NCI-H2029 (cell line): ENCODE data around the gene RBM7.

ENCODE experiments used
- DNase-seq: peaks from one replicate; lab custom pipeline; 2025; lab: John Stamatoyannopoulos, UW

RBM7 gene

DNA sequence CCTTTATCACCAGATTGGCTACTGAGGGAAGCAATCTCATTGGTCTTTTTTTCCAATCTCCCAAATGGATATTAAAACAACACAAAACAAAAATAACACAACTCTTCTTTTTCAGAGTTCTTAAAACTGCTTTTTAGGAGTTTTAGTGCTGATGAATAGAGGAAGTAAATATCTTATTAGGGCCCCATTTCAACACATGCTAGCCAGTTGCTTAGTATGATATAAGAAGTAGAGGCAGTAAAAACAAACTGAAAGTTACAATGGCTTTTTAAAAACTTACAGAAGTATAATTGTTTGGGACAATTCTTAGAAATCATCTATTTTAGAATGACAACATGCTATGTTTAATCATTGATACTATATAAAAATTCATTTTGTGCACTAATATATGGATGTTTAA, 3.5 kb upstream of the RBM7 start:
- no peak for DNase-seq

DNA sequence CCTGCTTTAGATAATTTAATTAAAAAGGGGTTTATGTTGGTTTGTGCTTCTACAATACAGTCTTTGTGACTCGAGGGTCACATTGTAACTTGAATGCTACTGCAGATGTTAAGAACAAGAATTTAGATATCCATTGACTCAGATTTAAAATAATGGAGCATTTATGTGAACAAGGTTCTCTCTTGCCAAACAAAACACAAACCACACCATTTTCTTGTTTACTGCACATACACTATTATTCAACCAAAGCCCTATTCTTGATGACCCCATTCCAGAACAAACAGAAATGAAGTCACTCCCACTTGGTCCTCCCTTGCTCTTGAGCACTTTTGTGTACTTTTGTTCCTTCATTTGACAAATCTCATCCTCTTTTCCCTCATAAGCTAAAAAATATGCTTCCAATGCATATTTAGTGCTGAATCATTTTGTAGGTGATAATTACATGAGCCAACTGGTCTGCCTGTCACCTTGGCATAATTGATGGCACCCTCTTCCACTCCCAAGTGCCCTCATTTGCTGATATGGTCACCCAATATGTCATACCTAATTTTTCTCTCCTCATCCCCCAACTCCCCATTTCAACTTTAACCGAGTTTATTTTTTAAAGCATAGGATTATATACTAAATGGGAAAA, 3.0 kb upstream of the RBM7 start:
- DNase-seq = no peak

DNA sequence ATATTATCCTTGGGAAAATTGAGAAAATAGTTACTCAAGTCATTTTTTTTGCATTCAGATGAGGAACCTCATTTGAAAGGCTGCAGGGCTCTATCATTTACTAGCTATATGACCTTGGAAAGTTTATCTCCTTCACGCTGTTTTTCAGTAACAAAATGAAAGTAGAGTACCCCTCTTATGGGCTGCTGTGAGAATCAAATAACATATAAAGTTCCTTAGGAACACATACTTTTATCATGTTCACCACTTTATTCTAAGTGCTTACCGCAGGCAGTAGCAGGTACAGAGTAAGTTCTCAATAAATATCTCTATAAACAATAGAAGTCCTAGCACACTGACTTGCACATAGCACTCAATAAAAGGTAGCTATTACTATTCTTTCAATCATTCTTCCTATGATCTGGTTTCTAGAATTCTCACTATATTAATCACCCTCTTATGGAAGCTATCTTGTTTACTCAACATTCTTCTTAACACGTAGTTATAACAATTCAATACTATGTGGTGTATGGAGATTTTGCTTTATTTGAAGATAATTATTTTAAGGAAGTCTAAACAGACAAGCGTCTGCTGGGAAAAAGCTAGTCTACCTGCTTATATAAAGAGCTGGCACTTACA, 2.1 kb upstream of the RBM7 start:
- no peak for DNase-seq

DNA sequence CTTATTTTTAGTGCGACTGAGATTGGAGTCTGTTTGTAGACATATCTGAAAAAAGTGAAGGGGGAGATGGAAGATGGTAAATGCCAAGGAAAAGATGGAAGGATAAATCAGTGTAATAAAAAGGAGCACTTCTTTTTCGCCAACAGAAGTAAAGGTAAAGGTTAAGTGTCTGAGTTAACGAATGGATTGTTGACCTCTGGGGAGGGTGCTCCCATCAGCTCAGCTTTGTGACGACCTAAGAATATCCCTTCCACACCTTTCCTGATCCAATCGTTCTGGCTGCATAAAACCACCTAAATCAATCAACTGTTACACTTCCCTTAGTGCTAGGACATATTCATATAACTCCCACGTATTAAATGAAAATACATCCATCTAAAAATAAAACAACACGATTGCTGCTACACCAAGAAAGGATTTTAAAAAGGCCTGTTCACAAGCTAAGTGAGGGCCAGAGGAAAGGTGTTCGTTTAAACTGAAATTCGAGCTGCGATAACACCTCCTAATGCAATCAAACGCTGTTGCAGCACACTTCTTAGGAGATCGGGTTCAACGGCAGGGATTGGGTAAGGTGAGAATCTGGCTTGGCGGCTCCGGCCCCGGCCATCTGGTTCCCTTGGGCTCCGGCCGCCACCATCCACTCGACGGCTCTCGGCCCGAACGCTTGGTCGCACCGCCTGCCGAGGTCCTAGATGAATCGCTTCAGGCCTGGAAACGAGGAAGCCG, 813 bp upstream of the RBM7 start:
- peak; percentile 72 for DNase-seq

DNA sequence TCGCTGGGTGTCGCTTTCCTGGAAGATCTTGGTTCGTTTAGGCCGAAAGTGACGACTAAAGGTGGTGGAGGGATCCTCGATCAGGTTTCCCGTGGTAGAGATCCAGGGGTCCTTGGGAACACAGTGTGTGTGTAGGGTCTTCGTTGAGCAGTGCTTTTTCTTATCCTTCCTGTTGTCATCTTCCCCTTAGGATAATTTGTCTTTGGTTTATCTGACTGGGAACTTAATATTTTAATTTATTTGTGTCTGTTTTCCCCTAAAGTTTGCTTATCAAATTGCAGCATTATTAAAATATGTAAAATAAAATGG, 403 bp downstream of the RBM7 start:
- no peak for DNase-seq

DNA sequence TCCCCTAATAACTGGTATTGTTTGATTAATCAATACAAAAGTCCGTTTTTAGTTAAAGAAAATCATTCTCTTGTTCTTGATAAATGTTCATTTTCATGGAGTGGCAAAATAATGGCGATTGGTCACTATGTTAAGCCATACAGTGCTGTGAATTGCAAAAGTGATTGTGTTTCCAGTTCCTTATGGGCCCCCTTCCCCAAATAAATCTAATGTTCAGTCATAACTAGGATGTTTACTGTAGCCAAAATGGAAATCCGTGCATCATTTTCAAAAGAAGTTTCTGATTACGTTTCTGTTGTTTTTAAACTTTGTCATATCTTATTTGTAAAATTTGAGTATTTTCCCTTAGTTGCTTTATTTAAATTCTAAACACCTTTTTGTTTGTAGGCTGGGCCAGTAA, 845 bp downstream of the RBM7 start:
- DNase-seq = no peak

DNA sequence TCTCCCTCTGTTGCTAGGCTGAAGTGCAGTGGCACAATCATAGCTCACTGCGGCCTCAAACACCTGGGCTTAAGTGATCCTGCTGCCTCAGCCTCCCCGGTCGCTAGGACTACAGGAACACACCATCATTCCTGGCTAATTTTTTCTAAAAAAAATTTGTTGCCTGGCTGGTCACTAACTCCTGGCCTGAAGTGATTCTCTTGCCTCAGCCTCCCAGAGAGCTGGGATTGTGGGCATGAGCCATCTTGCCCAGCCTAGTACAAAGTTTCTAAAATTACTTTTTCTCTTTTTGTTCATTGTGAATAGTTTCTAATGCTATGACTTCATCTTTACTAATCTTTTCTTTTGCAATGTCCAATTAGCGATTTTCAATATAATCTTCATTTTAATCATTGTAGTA, 12.5 kb downstream of the RBM7 start:
- DNase-seq = no peak

DNA sequence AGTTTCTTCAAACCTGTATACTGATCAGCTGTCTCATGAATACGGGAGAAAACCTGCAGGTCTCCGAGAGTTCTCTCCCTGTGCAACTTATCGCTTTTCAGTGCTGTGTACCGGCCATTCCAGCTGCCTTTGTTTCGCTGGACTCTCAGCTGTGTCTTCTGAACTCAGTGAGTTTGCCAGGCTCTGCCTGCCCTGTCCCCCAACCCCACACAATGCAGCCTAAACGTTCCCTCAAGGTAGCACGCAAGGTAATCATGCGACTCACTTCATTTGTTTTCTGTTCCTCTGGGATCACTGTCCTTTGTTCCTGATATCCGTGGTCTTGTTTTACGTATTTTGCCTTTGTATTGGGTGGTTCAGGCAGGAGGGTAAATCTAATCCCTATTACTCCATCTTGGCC, 13.5 kb downstream of the RBM7 start:
- DNase-seq = no peak

DNA sequence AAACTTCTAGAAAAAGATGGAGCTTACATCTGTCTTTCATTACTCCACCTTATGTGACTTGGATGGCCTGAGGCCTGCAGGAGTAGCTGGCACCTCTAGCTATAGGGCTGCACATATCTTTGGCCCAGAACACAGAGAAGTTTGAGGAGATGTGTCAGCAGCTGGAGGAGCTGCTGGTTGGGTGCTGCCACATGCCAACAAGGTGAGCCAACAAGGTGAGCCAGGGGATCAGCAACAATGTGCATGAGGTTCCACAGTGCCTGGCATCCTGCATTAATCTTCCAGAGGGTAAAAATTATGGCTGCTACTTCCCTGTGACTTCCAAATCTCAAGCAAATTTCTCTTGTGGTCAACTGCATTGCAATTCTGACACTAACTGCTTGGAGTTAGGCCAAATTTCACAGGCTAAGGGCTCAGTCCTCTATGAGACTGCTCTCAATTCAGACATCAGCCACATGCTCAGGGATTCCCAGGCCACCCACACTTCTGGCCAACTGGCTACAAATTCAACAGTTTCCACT, 16.0 kb downstream of the RBM7 start:
- DNase-seq = no peak

DNA sequence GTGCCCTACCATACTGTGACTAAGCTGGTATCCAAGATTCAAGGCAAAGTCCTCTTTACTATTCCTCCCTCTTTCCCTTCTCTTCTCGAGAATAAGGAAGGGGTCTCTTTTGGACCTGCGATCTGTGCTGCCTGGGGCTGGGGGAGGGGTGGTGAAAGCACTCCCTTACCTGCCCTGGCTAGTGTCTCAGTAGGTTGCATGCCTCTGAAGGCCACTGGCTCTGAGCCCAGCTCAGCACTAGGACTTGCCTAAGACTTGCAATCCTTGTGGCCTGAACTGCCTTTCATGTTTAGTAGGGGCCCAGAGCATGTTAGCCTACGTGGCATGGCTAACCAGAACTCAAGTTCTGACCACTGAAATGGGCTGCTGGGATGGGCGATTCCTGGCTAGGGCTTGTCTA, 25.8 kb downstream of the RBM7 start:
- DNase-seq = no peak

DNA sequence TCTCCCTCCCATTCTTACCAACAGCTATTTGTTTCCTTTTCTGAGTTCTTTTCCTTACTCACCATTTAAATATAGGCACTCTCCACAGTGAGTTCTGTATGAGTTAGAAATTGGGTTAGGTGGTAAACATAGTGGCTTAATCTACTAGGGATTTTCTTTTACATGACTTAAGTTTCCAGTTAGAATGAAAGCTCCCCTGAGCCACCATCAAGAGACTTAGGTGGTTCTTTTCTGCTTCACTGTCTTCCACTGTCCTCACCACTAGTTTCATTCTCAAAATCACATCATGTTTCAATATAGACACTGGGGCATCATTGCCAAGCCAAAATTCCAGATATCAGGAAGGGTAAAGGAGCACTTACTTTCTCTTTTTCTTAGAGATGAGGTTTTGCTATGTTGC, 29.8 kb downstream of the RBM7 start:
- no peak for DNase-seq

DNA sequence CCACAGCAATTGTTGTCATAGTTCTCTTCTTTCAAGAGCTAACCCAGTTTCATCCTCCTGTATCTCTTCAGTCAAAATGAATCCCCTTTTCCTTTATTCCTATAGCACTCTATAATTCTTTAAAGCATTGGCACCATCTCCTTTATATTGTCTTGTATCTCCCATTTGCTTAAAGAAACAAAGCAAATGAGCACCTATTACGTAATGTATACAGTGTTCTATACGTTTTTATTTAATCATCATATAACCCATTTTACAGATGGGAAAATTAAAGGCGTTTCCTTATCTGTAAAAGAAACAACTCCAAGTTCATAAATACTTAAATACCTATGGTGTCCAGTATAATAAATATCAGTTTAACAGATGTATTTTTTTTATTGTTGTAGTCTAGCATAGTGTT, 32.4 kb downstream of the RBM7 start:
- no peak for DNase-seq

DNA sequence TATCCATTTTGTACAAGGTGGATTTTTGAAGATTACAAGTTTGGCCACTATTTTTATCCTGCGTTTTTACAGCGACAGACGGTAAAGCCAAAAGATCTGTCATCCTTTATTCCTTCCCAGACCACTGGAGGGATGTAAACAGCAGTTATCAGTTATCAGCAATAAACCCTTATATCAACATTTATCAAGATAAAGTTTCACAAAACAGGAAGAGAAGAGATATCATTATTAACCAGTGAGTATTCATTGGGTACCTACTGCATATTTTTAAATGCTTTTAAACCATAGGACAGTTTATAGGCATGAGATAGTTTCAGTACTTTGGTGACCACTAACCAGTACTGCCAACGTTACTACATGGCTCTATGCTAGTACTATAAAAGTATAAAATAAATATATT, 32.9 kb downstream of the RBM7 start:
- no peak for DNase-seq

DNA sequence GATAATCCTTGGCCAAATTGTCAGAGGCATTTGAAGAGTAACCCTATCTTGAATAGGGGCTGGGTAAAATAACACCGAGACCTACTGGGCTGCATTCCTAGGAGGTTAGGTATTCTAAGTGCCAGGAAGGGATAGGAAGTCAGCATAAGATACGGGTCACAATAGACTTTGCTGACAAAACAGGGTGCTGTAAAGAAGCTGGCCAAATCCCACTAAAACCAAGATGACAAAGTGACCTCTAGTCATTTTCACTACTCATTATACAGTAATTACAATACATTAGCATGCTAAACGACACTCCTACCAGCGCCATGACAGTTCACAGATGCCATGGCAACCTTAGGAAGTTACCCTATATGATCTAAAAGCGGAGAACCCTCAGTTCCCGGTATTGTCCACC, 37.8 kb downstream of the RBM7 start:
- no peak for DNase-seq

DNA sequence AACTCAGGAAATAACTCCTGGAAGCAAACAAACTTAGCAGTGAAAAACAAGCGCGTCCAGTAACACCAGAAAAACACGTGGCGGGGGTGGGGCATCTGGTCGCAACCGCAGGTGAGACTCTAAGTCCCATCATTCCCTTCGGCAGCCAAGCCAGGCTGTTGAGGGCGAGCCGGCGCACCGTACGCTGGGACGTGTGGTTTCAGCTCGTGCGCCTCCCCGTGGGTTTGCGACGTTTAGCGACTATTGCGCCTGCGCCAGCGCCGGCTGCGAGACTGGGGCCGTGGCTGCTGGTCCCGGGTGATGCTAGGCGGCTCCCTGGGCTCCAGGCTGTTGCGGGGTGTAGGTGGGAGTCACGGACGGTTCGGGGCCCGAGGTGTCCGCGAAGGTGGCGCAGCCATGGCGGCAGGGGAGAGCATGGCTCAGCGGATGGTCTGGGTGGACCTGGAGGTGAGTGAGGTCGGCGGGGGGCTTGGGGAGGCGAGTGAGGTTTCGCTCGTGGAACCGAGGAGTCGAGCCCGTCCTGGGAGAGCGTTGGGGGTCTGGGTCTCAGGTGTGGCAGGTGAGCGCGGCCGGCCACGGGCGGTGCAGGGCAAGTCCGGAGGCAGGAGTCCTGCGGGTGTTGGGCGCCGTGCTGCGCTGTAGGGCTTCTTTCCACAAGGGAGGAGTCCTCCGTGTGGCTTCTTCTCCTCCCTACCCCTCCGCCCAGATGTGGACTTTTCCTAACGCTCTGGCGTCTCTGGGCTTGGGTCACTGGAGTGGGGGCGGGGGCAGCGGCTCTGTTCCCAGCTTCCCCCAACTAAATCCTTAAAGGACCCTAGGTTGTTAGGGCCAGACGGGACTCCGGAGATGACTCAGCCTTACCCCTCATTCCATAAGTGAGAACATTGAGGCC, 39.0 kb downstream of the RBM7 start, which contains the start of gene REXO2:
REXO2 (plus strand) TSS at position 239 of the 892 bp plus-strand sequence; CDS start at position 301, 62 bp downstream.
- DNase-seq = peak; percentile 89

DNA sequence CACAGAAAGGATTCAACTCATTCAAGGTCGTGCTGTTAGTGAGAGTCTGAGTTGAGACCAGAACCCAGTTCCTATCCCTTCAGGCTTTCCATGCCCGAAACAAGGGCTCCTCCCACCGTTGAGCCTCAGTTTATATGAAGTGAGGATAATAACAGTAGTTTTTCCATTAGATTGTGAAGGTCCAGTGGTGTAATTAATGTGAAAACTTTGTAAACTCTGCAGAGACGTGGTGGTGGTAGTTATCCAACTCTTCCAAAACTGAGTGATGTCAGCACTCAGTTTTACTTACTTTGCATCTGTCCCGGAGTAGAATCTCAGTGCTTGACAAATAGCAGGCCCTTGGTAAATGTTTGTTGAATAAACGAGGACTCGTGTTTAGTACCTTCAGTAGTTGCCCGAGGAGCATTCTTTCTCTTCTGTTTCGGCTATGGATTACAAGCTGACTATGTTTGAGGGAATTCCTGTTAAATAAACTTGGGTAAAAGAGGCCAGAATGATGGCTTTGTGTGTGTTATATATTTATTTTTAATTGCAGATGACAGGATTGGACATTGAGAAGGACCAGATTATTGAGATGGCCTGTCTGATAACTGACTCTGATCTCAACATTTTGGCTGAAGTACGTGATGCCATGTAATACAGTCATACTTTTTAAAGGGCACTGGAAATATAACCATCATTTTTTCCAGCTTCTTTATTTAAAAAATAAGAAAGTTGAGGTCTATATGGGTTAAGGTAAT, 39.8 kb downstream of the RBM7 start:
- DNase-seq = no peak

DNA sequence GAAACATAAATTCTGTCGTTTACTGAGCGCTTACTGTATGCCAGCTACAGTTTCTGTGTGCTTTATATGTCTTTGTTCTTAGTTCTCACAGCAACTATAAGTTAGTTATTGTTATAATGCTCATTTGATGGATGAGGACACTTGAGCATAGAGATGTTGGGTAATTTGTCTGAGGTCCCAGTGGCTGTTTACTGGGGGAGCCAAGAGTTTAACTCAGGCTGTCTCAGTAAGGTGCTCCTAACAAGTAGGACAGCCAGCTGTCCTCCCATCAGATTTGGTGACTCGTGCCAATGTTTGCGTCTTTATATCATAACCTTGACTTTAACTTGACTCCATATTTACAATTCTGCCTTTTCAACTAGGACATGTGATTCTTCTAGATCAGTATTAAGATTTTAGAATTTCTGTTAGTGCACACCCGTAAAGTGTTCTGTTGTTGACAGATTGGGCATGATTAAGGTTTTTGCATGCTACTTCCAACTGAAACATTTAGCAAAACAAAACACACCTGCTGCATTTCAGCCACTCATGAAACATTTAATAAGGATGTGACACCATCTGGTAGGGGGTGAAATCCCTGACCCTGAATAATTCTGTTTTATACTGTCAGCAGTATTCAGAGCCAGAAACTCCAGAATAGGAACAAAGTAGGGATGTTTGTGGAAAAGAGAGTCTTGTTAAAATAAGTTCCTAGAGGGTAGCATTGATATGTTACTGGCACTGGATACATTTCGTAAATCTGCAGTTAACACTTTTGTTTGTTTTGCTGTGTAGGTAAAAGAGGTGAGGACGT, 40.7 kb downstream of the RBM7 start:
- no peak for DNase-seq

DNA sequence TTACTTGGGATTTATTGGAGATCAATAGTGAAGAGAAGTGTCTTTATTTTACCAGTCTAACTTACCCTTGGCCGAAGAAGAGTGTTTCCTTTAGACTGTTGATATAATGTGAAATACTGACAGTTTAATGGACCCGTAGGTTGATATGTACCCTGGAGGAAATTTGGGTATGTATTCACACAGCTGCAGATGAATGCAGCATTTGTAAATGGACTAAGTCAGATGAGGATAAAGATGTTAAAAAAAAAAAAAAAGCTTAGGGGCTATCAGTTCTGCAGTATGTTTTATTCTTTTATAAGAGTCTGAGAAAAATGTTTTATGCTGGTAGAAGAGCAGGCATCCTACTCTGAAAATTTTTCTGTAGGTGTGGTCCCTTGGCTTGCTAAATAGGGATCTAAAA, 41.5 kb downstream of the RBM7 start:
- DNase-seq = no peak

DNA sequence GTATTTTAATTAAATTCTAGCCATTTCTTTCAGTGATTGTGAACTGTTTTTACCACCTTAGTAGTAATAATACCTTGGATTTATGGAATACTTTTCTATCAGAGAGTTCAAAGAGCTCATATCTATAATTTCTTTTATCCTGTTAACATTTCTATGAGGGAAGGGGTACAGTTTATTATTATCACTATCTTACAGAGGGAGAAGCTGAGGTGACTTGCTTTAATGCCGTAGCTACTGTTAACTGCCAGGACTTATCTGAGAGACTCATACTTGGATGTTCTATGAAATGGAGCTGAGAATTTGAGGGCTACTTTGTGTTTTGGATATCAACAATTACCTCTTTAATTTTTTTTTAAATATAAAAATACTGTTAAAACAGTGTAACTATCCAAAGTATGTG, 42.1 kb downstream of the RBM7 start:
- no peak for DNase-seq

DNA sequence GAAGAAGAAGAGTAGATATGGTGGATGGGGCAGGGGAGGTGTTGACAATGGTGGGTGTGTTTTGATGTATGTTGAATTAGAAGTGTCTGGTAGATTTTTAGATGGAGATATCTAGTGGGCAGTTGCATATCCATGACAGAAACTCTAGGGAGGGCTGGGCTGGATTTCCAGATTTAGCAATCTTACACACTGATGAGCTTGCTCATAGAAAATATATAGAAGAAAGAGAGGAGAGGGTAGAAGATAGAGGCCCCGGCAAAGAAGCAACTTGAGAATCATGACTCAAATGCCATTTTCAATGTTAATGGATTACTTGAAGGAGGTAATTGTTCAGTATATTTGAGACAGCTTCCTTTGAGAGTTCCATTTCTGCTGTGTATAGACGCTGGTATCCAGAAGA, 47.0 kb downstream of the RBM7 start:
- no peak for DNase-seq

DNA sequence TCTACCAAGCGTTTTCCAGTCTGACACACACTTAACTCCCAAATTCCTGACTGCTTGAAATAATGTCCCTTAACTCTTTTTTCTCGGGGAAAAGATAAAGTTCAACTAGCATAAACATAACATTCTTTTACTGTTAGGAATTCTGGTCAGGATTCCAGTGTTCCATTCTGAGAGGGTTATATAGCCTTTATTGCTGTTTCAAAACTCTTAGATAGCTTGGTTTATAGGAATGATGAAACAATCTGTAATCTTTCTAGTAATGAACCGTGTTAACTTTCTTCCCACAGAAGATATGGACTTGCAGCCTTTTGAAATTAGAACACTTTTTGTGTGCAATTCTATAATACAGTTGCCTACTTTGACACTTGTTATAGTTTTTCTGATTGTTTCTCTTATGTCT, 47.4 kb downstream of the RBM7 start:
- no peak for DNase-seq
